ENCODE measurements around the gene CSNK2A3. TPM values are rescaled to one million over a fixed set of nuclear protein-coding genes. Genes with fewer than 3 reads are reported as not detected.

Gene CSNK2A3
- total and polyA plus RNA-seq, 10 donors: 0.10 to 3.9 (median 1.4) TPM

GRCh38 chr11:11394241-11394640, 41.2 kb upstream of the CSNK2A3 start:
- peaks cover 0 to 5% (median 0%) of the 10 kb centered on the region in 7 donors for H3K27me3 ChIP-seq (replicated peaks in 1 of 7)
- DNase-seq: no peak
- no peak overlapping the region for H3K4me3 ChIP-seq
- intact Hi-C loops (cut with DNase I; ENCODE audit: low total_unique reads): no loop called here
- TF ChIP-seq POLR2A (IDR thresholded peaks at IDR 0.05) (no peak), CTCF (IDR thresholded peaks at IDR 0.05 in 8 of 11, conservative IDR thresholded peaks at IDR 0.05 in 3 of 11) (no peak), POLR2AphosphoS5 (IDR thresholded peaks at IDR 0.05) (no peak)
- H3K9me3 ChIP-seq: no peaks in the 10 kb centered on the region
- peaks cover 0 to 9% (median 0%) of the 10 kb centered on the region in 6 donors for H3K4me1 ChIP-seq
- H3K36me3 ChIP-seq: no peaks in the 10 kb centered on the region
- no peak overlapping the region for H3K27ac ChIP-seq

DNA sequence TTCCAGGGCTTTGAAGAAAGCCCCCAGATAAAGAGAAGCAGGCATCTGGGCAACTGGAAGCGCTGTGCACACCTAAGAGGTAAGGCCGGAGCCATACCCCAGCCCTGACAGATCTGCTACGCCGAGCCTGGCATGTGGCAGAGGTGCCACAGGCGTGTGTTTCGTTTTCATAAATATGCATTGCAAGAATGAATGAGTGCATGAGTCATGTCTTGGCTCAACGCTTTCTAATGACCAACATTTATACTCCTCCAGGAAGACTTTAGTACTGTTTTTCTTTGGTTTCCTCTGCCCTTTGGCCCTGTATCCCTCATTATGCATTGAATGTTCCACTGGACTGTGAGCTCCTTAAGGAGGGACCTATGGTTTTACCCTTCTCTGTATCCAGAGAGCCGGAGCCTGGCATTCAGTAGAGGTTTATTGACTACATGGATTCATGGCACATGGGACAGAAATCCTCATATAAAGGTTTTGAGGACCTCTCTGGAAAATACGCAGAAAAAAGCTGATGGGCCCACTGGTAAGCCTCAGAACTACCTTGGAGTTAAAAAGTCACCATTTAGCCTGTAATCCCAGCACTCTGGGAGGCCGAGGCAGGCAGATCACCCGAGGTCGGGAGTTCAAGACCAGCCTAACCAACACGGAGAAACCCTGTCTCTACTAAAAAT, 38.9 kb upstream of the CSNK2A3 start:
- H3K4me1 ChIP-seq: peaks cover 0 to 13% (median 0%) of the 10 kb centered on the region in 6 donors
- peak overlapping the region in 2 of 8 donors; percentile 15 to 35 for H3K27ac ChIP-seq
- no peaks in the 10 kb centered on the region for H3K9me3 ChIP-seq
- intact Hi-C loops (cut with DNase I; ENCODE audit: low total_unique reads): no loop called here
- DNase-seq: no peak
- TF ChIP-seq POLR2A (IDR thresholded peaks at IDR 0.05): no peak
- TF ChIP-seq POLR2AphosphoS5 (IDR thresholded peaks at IDR 0.05): no peak
- no peak for TF ChIP-seq CTCF (IDR thresholded peaks at IDR 0.05 in 8 of 11, conservative IDR thresholded peaks at IDR 0.05 in 3 of 11)
- peaks cover 0 to 2% (median 0%) of the 10 kb centered on the region in 7 donors for H3K27me3 ChIP-seq (replicated peaks in 1 of 7)
- WGBS, 5 donors: 76 to 90% (median 81%) methylated on average over 13 of the region's 13 CpGs
- no peaks in the 10 kb centered on the region for H3K36me3 ChIP-seq
- H3K4me3 ChIP-seq: no peak overlapping the region

- Histone ChIP-seq H3K36me3 (no peaks in the 10 kb centered on the region), H3K4me3 (no peak overlapping the region), H3K4me1 (peaks cover 0 to 13% (median 0%) of the 10 kb centered on the region in 6 donors), H3K27ac (peak overlapping the region in 1 of 8 donors; percentile 12), H3K27me3 (replicated peaks in 1 of 7) (no peaks in the 10 kb centered on the region), H3K9me3 (no peaks in the 10 kb centered on the region)
- TF ChIP-seq POLR2AphosphoS5 (IDR thresholded peaks at IDR 0.05) (no peak), CTCF (IDR thresholded peaks at IDR 0.05 in 8 of 11, conservative IDR thresholded peaks at IDR 0.05 in 3 of 11) (no peak), POLR2A (IDR thresholded peaks at IDR 0.05) (no peak)
- intact Hi-C loops (cut with DNase I; ENCODE audit: low total_unique reads): no loop called here
- DNase-seq: no peak
These were observed 38.1 kb upstream of the CSNK2A3 start for GRCh38 chr11:11391169-11391568.

DNA sequence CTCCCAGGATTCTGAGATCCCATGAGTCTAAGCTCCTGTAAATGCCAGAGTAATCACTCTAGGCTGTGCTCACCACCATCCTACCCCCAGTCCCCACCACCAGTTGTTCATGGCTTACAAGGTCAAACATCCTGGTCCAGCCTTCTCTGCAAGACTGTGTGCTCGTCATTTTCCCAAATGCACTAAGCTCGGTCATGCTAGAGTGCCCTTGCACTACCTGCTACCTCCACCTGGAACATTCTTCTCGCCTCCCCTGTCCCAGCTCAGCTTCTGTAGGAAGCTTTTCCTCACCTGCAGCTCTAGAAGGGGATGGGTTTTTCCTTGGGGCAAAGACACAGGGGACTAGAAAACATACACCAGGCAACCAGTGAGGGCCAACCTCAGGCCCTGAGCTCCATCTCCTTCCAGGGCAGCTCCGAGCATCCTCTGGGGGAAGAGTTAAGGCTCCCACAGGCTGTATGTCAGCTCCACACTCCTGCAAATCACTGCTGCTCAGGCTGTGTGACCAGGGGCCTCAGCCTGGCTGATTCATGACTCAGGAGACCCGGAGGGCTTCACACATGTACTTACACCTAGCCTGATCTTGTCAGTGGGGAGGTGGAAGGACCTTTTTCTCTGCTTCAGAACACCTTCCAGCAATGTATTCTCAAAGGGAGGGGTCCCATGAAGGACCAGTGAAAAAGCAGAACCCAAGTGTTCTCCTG, 37.2 kb upstream of the CSNK2A3 start:
- Histone ChIP-seq H3K27me3 (replicated peaks in 1 of 7) (no peaks in the 10 kb centered on the region), H3K4me3 (no peak overlapping the region), H3K36me3 (no peaks in the 10 kb centered on the region), H3K4me1 (peaks cover 0 to 13% (median 0%) of the 10 kb centered on the region in 6 donors), H3K27ac (no peak overlapping the region), H3K9me3 (no peaks in the 10 kb centered on the region)
- DNase-seq: peak; percentile 35
- TF ChIP-seq POLR2AphosphoS5 (IDR thresholded peaks at IDR 0.05) (no peak), POLR2A (IDR thresholded peaks at IDR 0.05) (no peak), CTCF (IDR thresholded peaks at IDR 0.05 in 8 of 11, conservative IDR thresholded peaks at IDR 0.05 in 3 of 11) (no peak)
- intact Hi-C loops (cut with DNase I; ENCODE audit: low total_unique reads): no loop called here
- 79 to 94% (median 84%) methylated on average over 5 of the region's 5 CpGs for WGBS, 5 donors

Measured in spleen (tissue), 11 donors.